Loucy (cell line): ENCODE results near the gene ZFAND3.

Source experiments
- H2AFZ ChIP-seq: fragments of 200-600 bp; sonication (generic); 2 replicates; pipeline ENCODE4 v1.6.0; 2016; ENCODE audit warnings: antibody characterized with exemption, mild to moderate bottlenecking, low read length, moderate library complexity
- H3F3A ChIP-seq: fragments of 200-600 bp; 2 replicates; pipeline ENCODE4 v1.6.0; 2016; ENCODE audit warnings: antibody characterized with exemption, low read depth, mild to moderate bottlenecking
- H3K27me3 ChIP-seq: fragments of 200-600 bp; sonication (generic); 2 replicates; pipeline ENCODE4 v1.6.1; 2014; ENCODE audit warnings: low read length, mild to moderate bottlenecking; ENCODE audit not compliant: insufficient read depth, poor library complexity, severe bottlenecking
- H3K36me3 ChIP-seq: fragments of 200-600 bp; sonication (generic); 2 replicates; pipeline ENCODE4 v1.6.1; 2016; ENCODE audit warnings: low read length; ENCODE audit not compliant: insufficient read depth
- H3K4me1 ChIP-seq: fragments of 200-600 bp; sonication (generic); 2 replicates; pipeline ENCODE4 v1.5.1; 2014; ENCODE audit warnings: low read length, mild to moderate bottlenecking; ENCODE audit not compliant: insufficient read depth, poor library complexity, severe bottlenecking
- H3K4me2 ChIP-seq: fragments of 200-600 bp; sonication (generic); 2 replicates; pipeline ENCODE4 v1.6.0; 2014; ENCODE audit warnings: antibody characterized with exemption, low read length, low read depth, mild to moderate bottlenecking; ENCODE audit not compliant: poor library complexity, severe bottlenecking
- H3K4me3 ChIP-seq: fragments of 200-600 bp; sonication (generic); 2 replicates; pipeline ENCODE4 v1.5.1; 2014; ENCODE audit warnings: low read length, mild to moderate bottlenecking, mixed read lengths; ENCODE audit not compliant: poor library complexity, severe bottlenecking
- H3K79me2 ChIP-seq: fragments of 200-600 bp; sonication (generic); 2 replicates; pipeline ENCODE4 v1.6.1; 2014; ENCODE audit warnings: low read length; ENCODE audit not compliant: insufficient read depth
- H3K9ac ChIP-seq: fragments of 200-600 bp; sonication (generic); 2 replicates; pipeline ENCODE4 v1.6.0; 2014; ENCODE audit warnings: mild to moderate bottlenecking, low read depth, low read length, moderate library complexity; ENCODE audit not compliant: poor library complexity, severe bottlenecking
- H3K9me2 ChIP-seq: fragments of 200-600 bp; sonication (generic); replicated peaks from 2 replicates; pipeline ENCODE4 v1.6.1; 2016; ENCODE audit warnings: low read depth, low read length, mixed read lengths
- H3K9me3 ChIP-seq: fragments of 200-600 bp; sonication (generic); 2 replicates; pipeline ENCODE4 v1.6.1; 2014; ENCODE audit warnings: mild to moderate bottlenecking, antibody characterized with exemption, low read length, low read depth; ENCODE audit not compliant: insufficient read depth
- H4K20me1 ChIP-seq: fragments of 200-600 bp; sonication (generic); 2 replicates; pipeline ENCODE4 v1.6.0; 2014; ENCODE audit warnings: antibody characterized with exemption, low read length, mild to moderate bottlenecking; ENCODE audit not compliant: insufficient read depth, poor library complexity, severe bottlenecking
- CTCF ChIP-seq: fragments of 200-600 bp; sonication (generic); conservative IDR thresholded peaks from 2 replicates; pipeline ENCODE4 v1.5.1; 2014; ENCODE audit warnings: mild to moderate bottlenecking, antibody characterized with exemption, low read length
- EZH2phosphoT487 ChIP-seq: fragments of 200-600 bp; IDR thresholded peaks from 2 replicates; pipeline ENCODE4 v1.6.1; 2018; ENCODE audit warnings: antibody characterized with exemption, mild to moderate bottlenecking, moderate library complexity, borderline replicate concordance

ZFAND3 gene

GRCh38 chr6:37788259-37788658 lies 31.3 kb upstream of the ZFAND3 start:
- Histone ChIP-seq H4K20me1 (no peaks in the 10 kb centered on the region), H3K4me2 (no peak overlapping the region), H3K4me1 (peaks cover 10% of the 10 kb centered on the region), H3K9ac (no peak overlapping the region), H2AFZ (no peak overlapping the region), H3F3A (no peaks in the 10 kb centered on the region), H3K27me3 (no peaks in the 10 kb centered on the region), H3K9me2 (no peaks in the 10 kb centered on the region), H3K4me3 (no peak overlapping the region), H3K36me3 (no peaks in the 10 kb centered on the region), H3K9me3 (no peaks in the 10 kb centered on the region), H3K79me2 (no peaks in the 10 kb centered on the region)
- TF ChIP-seq EZH2phosphoT487 = no peak
- no peak for TF ChIP-seq CTCF

GRCh38 chr6:37791156-37791919 lies 28.2 kb upstream of the ZFAND3 start:
- TF ChIP-seq CTCF (peak; percentile 97), EZH2phosphoT487 (no peak)
- Histone ChIP-seq H3K4me1 (peaks cover 3% of the 10 kb centered on the region), H3K9me3 (no peaks in the 10 kb centered on the region), H3K9me2 (no peaks in the 10 kb centered on the region), H3K9ac (no peak overlapping the region), H2AFZ (no peak overlapping the region), H4K20me1 (no peaks in the 10 kb centered on the region), H3K4me3 (no peak overlapping the region), H3K36me3 (no peaks in the 10 kb centered on the region), H3K79me2 (no peaks in the 10 kb centered on the region), H3K27me3 (no peaks in the 10 kb centered on the region), H3K4me2 (peak overlapping the region; percentile 13), H3F3A (no peaks in the 10 kb centered on the region)

- Histone ChIP-seq H3K4me3 (no peak overlapping the region), H3F3A (no peaks in the 10 kb centered on the region), H4K20me1 (no peaks in the 10 kb centered on the region), H3K36me3 (no peaks in the 10 kb centered on the region), H2AFZ (no peak overlapping the region), H3K9me3 (no peaks in the 10 kb centered on the region), H3K79me2 (no peaks in the 10 kb centered on the region), H3K4me2 (no peak overlapping the region), H3K9ac (no peak overlapping the region), H3K4me1 (peaks cover 3% of the 10 kb centered on the region), H3K9me2 (no peaks in the 10 kb centered on the region), H3K27me3 (no peaks in the 10 kb centered on the region)
- TF ChIP-seq CTCF = no peak
- no peak for TF ChIP-seq EZH2phosphoT487
Observed at GRCh38 chr6:37792457-37793033, 27.0 kb upstream of the ZFAND3 start.
